Measurements from ENCODE around the gene TENT4A. TPM values are rescaled to one million over a fixed set of nuclear protein-coding genes. Genes with fewer than 3 reads are reported as not detected.
A peak's percentile ranks its signal among the peaks of the same experiment; 100 is the strongest.

TENT4A gene
- total RNA-seq, 1 experiment from 2014 or later = 25.6 TPM

- no peak overlapping the region for H2BK15ac ChIP-seq (ENCODE audit: low read depth, low read length)
- no peak overlapping the region for H3K9ac ChIP-seq (ENCODE audit: extremely low read depth, insufficient read length, low read length)
- H3K79me1 ChIP-seq (ENCODE audit: insufficient read depth, low read depth, low read length, poor library complexity, severe bottlenecking) = peaks cover 19% of the 10 kb centered on the region
- H2AK5ac ChIP-seq (ENCODE audit: insufficient read length, low read length) = no peak overlapping the region
- H4K8ac ChIP-seq (replicated peaks; ENCODE audit: insufficient read length, low read depth, low read length) = no peak overlapping the region
- Mint-ChIP-seq H3K27ac (no peak overlapping the region), H3K9me3 (no peaks in the 10 kb centered on the region; a peak in 2 of 5 replicates), H3K27me3 (ENCODE audit: low read depth) (peaks cover 7% of the 10 kb centered on the region), H3K36me3 (ENCODE audit: insufficient read depth in 1 of 3, low read depth in 3 of 3) (peaks cover 4 to 13% (median 6%) of the 10 kb centered on the region in 3 experiments; a peak in 3 of 7 replicates), H3K4me3 (peak overlapping the region; percentile 78 to 88), H3K4me1 (peaks cover 50 to 64% of the 10 kb centered on the region in 2 experiments)
- no peaks in the 10 kb centered on the region for H3K27me3 ChIP-seq (ENCODE audit: insufficient read depth, low read length)
- no peak overlapping the region for H2AFZ ChIP-seq (ENCODE audit: low read length)
- H4K20me1 ChIP-seq (ENCODE audit: control insufficient read depth, insufficient read depth, insufficient read length) = peaks cover 11% of the 10 kb centered on the region
- H2BK5ac ChIP-seq (ENCODE audit: insufficient read length, low read length) = no peak overlapping the region
- H4K91ac ChIP-seq (ENCODE audit: insufficient read length, low read depth, low read length) = no peak overlapping the region
- no peak overlapping the region for H3K18ac ChIP-seq (ENCODE audit: insufficient read length, low read depth, low read length)
- H2BK20ac ChIP-seq (ENCODE audit: low read depth, low read length, poor library complexity, severe bottlenecking) = no peak overlapping the region
- H2BK12ac ChIP-seq (ENCODE audit: insufficient read length, low read depth, low read length) = no peak overlapping the region
- no CpG with 5 or more reads among the region's 17 CpGs for WGBS (ENCODE audit: extremely low coverage, insufficient read length, low lambda C conversion rate)
- H3K56ac ChIP-seq (ENCODE audit: insufficient read length, low read depth, low read length) = no peak overlapping the region
- H3K4me1 ChIP-seq (ENCODE audit: insufficient read depth, low read length) = no peaks in the 10 kb centered on the region; the same call in 1 of the 2 replicates
- peaks cover 31% of the 10 kb centered on the region; the same call in 1 of the 2 replicates for H3K79me2 ChIP-seq (ENCODE audit: insufficient read depth, low read length)
- no peak overlapping the region for H4K5ac ChIP-seq (ENCODE audit: insufficient read length, low read depth, low read length)
- no peaks in the 10 kb centered on the region for H3K9me3 ChIP-seq (ENCODE audit: control insufficient read depth, low read depth, low read length)
- no peak overlapping the region for H3K14ac ChIP-seq (ENCODE audit: insufficient read depth, low read length)
- no peak overlapping the region for H3K23ac ChIP-seq (ENCODE audit: insufficient read length, low read depth, low read length)
- H3K27ac ChIP-seq (ENCODE audit: insufficient read length, low read depth, low read length) = no peak overlapping the region
- H3K23me2 ChIP-seq (ENCODE audit: insufficient read length, low read depth, low read length, poor library complexity, severe bottlenecking) = peaks cover 11% of the 10 kb centered on the region
- DNase-seq = no peak
- no peak for TF ChIP-seq CTCF (conservative IDR thresholded peaks at IDR 0.05)
- H3K4me2 ChIP-seq (ENCODE audit: insufficient read depth, insufficient read length, low read length) = peak overlapping the region; percentile 75
- no peak overlapping the region for H2BK120ac ChIP-seq (ENCODE audit: low read depth, low read length, poor library complexity, severe bottlenecking)
- H3T11ph ChIP-seq (ENCODE audit: low read length) = no peak overlapping the region
- H3K4ac ChIP-seq (ENCODE audit: low read depth, low read length) = no peak overlapping the region
These were observed 2.8 kb downstream of the TENT4A start for GRCh38 chr5:6715758-6716628.
